Stimulated activated CD4-positive, alpha-beta T cell treated with anti-CD3 and anti-CD28 coated beads, Interleukin-12 subunit alpha, Interleukin-12 subunit beta, amount 100 ng/mL, for 4 hours (primary cell): ENCODE measurements around the gene UCP2.

Source experiments
- DNase-seq: peaks from one replicate; pipeline ENCODE4 v3.0.0-alpha.2; 2020

Gene UCP2

GRCh38 chr11:73982595-73982989, at the start of gene UCP2:
Gene UCP2, minus strand, starts transcription at chr11:73982843. Its CDS starts 4,465 bp downstream, at chr11:73978378.
- DNase-seq: peak; percentile 82

GRCh38 chr11:74030723-74031676, 48.4 kb upstream of the UCP2 start:
- no peak for DNase-seq

GRCh38 chr11:74025467-74026166, 43.0 kb upstream of the UCP2 start:
- no peak for DNase-seq

- DNase-seq: no peak
These were observed 41.8 kb upstream of the UCP2 start for GRCh38 chr11:74024261-74025029.

- no peak for DNase-seq
These were observed 40.6 kb upstream of the UCP2 start for GRCh38 chr11:74023276-74023675.

GRCh38 chr11:74022546-74022945, 39.9 kb upstream of the UCP2 start:
- DNase-seq: no peak

GRCh38 chr11:74021998-74022397, 39.4 kb upstream of the UCP2 start:
- no peak for DNase-seq

GRCh38 chr11:74020539-74020938, 37.9 kb upstream of the UCP2 start:
- no peak for DNase-seq

GRCh38 chr11:74019860-74020259, 37.2 kb upstream of the UCP2 start:
- peak; percentile 43 for DNase-seq

- no peak for DNase-seq
These were observed 36.6 kb upstream of the UCP2 start for GRCh38 chr11:74019104-74019738.

- DNase-seq: no peak
These were observed 35.8 kb upstream of the UCP2 start for GRCh38 chr11:74018331-74019005.

- DNase-seq: no peak
These were observed 35.0 kb upstream of the UCP2 start for GRCh38 chr11:74017631-74018030.

- DNase-seq: no peak
These were observed 33.5 kb upstream of the UCP2 start for GRCh38 chr11:74015919-74016684.

GRCh38 chr11:74014880-74015279, 32.2 kb upstream of the UCP2 start:
- DNase-seq: no peak

GRCh38 chr11:74013141-74013540, 30.5 kb upstream of the UCP2 start:
- no peak for DNase-seq

GRCh38 chr11:74012074-74012809, 29.6 kb upstream of the UCP2 start:
- no peak for DNase-seq

- peak; percentile 13 for DNase-seq
These were observed 28.9 kb upstream of the UCP2 start for GRCh38 chr11:74011360-74012073.

GRCh38 chr11:74010306-74011300, 28.0 kb upstream of the UCP2 start:
- no peak for DNase-seq
